Pulmonary artery endothelial cell (primary cell): Measurements from ENCODE around the gene CSTA. TPM values are rescaled to one million over a fixed set of nuclear protein-coding genes. Genes with fewer than 3 reads are reported as not detected.

Experiments
- DNase-seq: peaks from one replicate; pipeline ENCODE4 v3.0.0-alpha.2; 2011; ENCODE audit warnings: low read depth, low spot score
- total RNA-seq: library from RNA; depleted of rRNA; stranded (reverse); fragments of >200 nt; gene quantifications from 2 replicates; pipeline ENCODE4 v1.2.3, GENCODE V29; 2014

CSTA gene
- not detected in 2 replicates for total RNA-seq

DNA sequence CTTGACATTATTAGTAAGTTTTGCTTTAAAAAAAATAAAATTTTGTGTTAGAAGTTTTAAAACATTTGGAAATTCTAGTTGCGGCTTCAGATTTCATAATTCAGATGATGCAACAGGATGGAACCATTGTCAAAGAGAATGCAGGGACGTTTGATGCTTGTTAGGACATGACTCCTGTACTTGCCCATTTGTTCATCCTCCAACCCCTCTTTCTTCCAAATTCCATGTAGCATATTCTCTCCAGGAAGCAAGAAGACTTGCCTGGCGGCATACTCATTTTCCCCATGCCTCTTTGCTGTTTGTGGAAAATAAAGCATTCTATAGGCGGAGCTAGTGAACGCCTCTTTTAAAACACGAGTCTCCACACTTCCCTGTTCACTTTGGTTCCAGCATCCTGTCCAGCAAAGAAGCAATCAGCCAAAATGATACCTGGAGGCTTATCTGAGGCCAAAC is at the start of gene CSTA:
CSTA (plus strand) TSS at position 378 of the 453 bp plus-strand sequence; CDS start at position 423, 45 bp downstream.
- DNase-seq, result no peak

GRCh38 chr3:122281891-122282290 is 43.2 kb upstream of the CSTA start:
- DNase-seq, result no peak

DNA sequence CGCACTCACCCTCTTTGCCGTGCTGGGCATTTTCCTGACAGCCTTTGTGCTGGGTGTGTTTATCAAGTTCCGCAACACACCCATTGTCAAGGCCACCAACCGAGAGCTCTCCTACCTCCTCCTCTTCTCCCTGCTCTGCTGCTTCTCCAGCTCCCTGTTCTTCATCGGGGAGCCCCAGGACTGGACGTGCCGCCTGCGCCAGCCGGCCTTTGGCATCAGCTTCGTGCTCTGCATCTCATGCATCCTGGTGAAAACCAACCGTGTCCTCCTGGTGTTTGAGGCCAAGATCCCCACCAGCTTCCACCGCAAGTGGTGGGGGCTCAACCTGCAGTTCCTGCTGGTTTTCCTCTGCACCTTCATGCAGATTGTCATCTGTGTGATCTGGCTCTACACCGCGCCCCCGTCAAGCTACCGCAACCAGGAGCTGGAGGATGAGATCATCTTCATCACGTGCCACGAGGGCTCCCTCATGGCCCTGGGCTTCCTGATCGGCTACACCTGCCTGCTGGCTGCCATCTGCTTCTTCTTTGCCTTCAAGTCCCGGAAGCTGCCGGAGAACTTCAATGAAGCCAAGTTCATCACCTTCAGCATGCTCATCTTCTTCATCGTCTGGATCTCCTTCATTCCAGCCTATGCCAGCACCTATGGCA is 41.1 kb upstream of the CSTA start:
- DNase-seq, result no peak

DNA sequence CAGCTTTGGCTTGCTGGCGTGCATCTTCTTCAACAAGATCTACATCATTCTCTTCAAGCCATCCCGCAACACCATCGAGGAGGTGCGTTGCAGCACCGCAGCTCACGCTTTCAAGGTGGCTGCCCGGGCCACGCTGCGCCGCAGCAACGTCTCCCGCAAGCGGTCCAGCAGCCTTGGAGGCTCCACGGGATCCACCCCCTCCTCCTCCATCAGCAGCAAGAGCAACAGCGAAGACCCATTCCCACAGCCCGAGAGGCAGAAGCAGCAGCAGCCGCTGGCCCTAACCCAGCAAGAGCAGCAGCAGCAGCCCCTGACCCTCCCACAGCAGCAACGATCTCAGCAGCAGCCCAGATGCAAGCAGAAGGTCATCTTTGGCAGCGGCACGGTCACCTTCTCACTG is 40.6 kb upstream of the CSTA start:
- no peak for DNase-seq

GRCh38 chr3:122294359-122294758 is 30.7 kb upstream of the CSTA start:
- no peak for DNase-seq

- DNase-seq, result no peak
Observed at GRCh38 chr3:122295266-122296062, 29.6 kb upstream of the CSTA start.

- no peak for DNase-seq
Observed at GRCh38 chr3:122298239-122298638, 26.8 kb upstream of the CSTA start.

GRCh38 chr3:122299215-122299614 is 25.8 kb upstream of the CSTA start:
- no peak for DNase-seq

DNA sequence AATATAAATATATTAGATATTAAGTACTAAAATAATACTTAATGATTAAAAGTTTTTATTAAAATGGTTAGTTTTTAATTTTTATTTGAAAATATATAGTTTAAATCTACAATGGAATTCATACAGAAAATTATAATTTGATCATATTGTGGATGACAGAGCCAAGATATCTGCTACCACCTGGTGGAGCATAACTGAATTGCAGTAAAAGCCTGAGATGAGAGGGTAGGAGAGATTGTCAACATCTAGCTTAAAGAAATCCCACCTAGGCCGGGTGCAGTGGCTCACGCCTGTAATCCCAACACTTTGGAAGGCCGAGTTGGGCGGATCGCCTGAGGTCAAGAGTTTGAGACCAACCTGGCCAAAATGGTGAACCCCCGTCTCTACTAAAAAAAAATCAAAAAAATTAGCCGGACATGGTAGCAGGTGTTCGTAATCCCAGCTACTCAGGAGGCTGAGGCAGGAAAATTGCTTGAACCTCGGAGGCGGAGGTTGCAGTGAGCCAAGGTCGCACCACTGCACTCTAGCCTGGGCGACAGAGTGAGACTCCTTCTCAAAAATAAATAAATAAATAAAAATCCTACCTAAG is 25.1 kb upstream of the CSTA start:
- DNase-seq, result no peak

GRCh38 chr3:122301063-122301462 is 24.0 kb upstream of the CSTA start:
- no peak for DNase-seq

GRCh38 chr3:122305818-122306621 is 19.0 kb upstream of the CSTA start:
- no peak for DNase-seq

DNA sequence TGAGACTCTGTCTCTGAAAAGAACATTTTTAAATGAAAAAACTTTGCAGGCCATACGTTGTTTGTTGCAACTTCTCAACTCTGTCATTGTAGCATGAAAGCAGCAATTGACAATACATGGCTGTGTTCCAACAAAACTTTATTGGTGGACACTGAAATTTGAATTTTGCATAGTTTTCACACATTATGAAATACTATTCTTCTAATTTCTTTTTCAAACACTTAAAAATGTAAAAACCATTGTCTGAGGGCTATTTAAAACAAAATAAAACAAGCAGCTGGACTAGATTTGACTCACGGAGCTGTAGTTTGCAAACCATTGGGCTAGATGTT is 18.5 kb upstream of the CSTA start:
- DNase-seq, result no peak

DNA sequence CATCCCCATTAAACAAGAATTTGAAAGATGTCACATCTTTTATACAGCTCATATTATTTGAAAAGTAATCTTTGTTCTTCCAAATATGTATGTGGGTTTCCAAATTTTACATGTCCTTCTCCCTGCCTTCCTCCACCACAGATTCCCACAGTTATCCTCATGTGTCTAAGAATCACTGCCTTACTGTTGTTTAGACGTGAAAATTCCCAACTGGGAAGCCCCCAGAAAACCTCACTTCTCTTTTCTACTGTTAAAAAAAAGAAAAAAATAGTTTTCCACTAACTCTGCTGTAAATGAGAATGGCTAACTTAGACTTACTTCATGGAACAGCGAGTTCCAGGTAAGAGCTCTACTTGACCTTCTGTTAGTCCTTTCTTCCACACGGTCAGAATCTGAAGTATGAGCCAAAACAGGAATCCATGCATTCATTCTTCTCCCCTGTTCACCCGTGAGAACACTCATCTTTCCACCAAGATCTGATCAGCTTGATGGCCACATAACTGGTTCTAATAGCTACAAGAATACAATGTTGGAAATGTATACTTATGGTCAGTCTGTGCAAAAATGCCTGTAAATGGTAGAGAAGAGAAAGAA is 17.9 kb upstream of the CSTA start:
- no peak for DNase-seq

- DNase-seq, result no peak
Observed at GRCh38 chr3:122307976-122308375, 17.1 kb upstream of the CSTA start.

GRCh38 chr3:122310361-122310760 is 14.7 kb upstream of the CSTA start:
- no peak for DNase-seq

DNA sequence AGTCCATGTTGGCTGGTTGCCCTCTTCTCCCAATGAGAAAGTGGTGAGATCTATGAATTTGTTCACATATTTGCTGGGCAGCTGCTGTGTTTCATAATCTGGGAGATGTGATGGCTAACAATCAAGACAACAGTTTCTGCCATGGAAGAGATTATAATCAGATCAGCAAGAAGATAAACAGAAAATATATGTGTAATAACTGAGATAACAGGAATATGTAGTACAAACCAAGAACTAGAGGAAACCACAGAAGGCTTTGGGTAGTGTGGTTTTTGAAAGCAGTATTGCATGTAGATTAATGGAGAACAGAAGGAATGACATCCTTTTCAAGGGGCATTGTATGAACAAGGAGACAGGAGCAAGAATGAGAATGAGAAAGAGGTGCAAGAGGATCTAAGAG is 12.2 kb upstream of the CSTA start:
- no peak for DNase-seq

GRCh38 chr3:122313281-122313680 is 11.8 kb upstream of the CSTA start:
- no peak for DNase-seq

- no peak for DNase-seq
Observed at GRCh38 chr3:122314228-122314876, 10.7 kb upstream of the CSTA start.

- DNase-seq, result no peak
Observed at GRCh38 chr3:122315619-122316018, 9.4 kb upstream of the CSTA start.

GRCh38 chr3:122316368-122316767 is 8.7 kb upstream of the CSTA start:
- no peak for DNase-seq

DNA sequence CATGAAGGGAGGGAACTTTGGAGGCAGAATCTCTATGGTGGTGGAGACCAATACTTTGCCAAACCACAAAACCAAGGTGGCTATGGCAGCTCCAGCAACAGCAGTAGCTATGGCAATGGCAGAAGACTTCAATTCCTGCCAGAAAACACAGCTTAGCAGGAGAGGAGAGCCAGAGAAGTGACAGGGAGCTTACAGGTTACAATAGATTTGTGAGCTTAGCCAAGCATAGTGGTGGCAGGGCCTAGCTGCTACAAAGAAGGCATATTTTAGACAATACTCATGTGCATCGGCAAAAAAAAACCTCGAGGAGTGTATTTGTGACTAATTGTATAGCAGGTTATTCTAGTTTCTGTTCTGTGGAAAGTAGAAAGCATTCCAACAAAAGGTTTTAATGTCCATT is 6.4 kb upstream of the CSTA start:
- DNase-seq, result no peak
